OCI-LY7 (cell line): Measurements from ENCODE around the gene SPTBN4.

Experiments
- CTCF ChIP-seq: fragments of 200-600 bp; sonication (generic); conservative IDR thresholded peaks from 2 replicates; pipeline ENCODE4 v1.5.1; 2014; ENCODE audit warnings: mild to moderate bottlenecking, antibody characterized with exemption, low read length, moderate library complexity, mixed read lengths
- EZH2phosphoT487 ChIP-seq: fragments of 200-600 bp; sonication (generic); IDR thresholded peaks from 2 replicates; pipeline ENCODE4 v1.6.1; 2018; ENCODE audit warnings: low read depth, borderline replicate concordance, mild to moderate bottlenecking, mixed run types, antibody characterized with exemption, low read length, moderate library complexity, mixed read lengths

- TF ChIP-seq CTCF (peak; percentile 63), EZH2phosphoT487 (no peak)
Observed at GRCh38 chr19:40584007-40584406, 117.2 kb downstream of the SPTBN4 start.
